Activated CD4-positive, alpha-beta T cell treated with anti-CD3 and anti-CD28 coated beads for 36 hours (primary cell): ENCODE measurements around the gene CBFB. TPM values are rescaled to one million over a fixed set of nuclear protein-coding genes. Genes with fewer than 3 reads are reported as not detected.
"Not testable (repeated sequence)": the region's sequence is repeated elsewhere in the genome, so short reads cannot be mapped to it uniquely, and the experiment has no call there.

Experiments used
- ATAC-seq: fragments of 200-7000 bp; cut with Tn5 transposase; one replicate; pipeline ENCODE4 v1.10.0; 2021; ENCODE audit warnings: mild to moderate bottlenecking, moderate library complexity
- CTCF ChIA-PET: fragments of 350-600 bp; sonication (Branson Sonifier 250); formaldehyde crosslinking; loops from one replicate; lab custom pipeline; 2021; ENCODE audit warnings: antibody characterized with exemption; lab: Charles Lee
- POLR2A ChIA-PET: fragments of 350-600 bp; sonication (Branson Sonifier 250); formaldehyde crosslinking; loops from one replicate; lab custom pipeline; 2021; ENCODE audit warnings: antibody characterized with exemption, inconsistent platforms; lab: Charles Lee
- DNase-seq: peaks from one replicate; pipeline ENCODE4 v3.0.0-alpha.2; 2020
- H3K27ac Mint-ChIP-seq: one replicate; pipeline ENCODE4 v1.8.0; 2021; ENCODE audit warnings: mixed read lengths
- H3K27me3 Mint-ChIP-seq: one replicate; pipeline ENCODE4 v1.8.0; 2021; ENCODE audit warnings: mixed read lengths
- H3K36me3 Mint-ChIP-seq: one replicate; pipeline ENCODE4 v1.8.0; 2021; ENCODE audit warnings: low read depth, mixed read lengths
- H3K4me1 Mint-ChIP-seq: one replicate; pipeline ENCODE4 v1.8.0; 2021; ENCODE audit warnings: mixed read lengths
- H3K4me3 Mint-ChIP-seq: one replicate; pipeline ENCODE4 v1.8.0; 2021; ENCODE audit warnings: mild to moderate bottlenecking, moderate library complexity, mixed read lengths
- H3K9me3 Mint-ChIP-seq: one replicate; pipeline ENCODE4 v1.8.0; 2021; ENCODE audit warnings: low read depth, mixed read lengths
- intact Hi-C, 2 experiments: fragments of 100-400 bp; cut with DNase I in 1 of 2; cut with micrococcal nuclease in 1 of 2; formaldehyde crosslinking; loops; one replicate each; pipeline versions ENCODE4 v1.14.2 to v1.15.1; 2022 to 2024; cut with DNase I, micrococcal nuclease
- total RNA-seq, 2 experiments: library from RNA; stranded (reverse); gene quantifications; one replicate each; pipeline ENCODE4 v1.2.3, GENCODE V29; 2021

Gene CBFB
- total RNA-seq, 2 experiments from 2014 or later, result 84.6 to 90.2 TPM

DNA sequence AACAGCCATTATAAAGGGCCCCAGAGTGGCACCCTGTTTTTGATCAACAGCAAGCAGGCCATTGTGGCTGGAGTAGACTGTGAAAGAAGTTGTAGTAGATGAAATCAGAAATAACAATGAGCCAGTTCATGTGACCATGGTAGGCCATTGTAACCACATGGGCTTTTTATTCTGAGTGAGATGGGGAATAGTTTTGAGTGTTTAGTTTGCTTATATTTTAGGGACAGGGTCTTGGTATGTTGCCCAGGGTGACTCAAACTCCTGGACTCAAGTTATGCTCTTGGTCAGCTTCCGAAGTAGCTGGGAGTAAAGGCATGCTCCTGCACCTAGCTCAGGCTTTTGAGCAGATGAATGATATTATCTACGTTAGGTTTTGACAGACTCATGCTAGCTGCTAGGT lies 12.0 kb downstream of the CBFB start:
- ChIA-PET POLR2A (interaction anchor here (0.6 kb wide), 1 partner anchor 19 kb away, joined by 6 read pairs; no protein-coding TSS in a partner anchor), CTCF (interaction anchor here (0.7 to 2.6 kb wide), 8 partner anchors 8 to 316 kb away, joined by 3 to 11 read pairs (median 4); no protein-coding TSS in a partner anchor)
- H3K4me1 Mint-ChIP-seq, result peaks cover 35% of the 10 kb centered on the region
- intact Hi-C loops, result no loop called here
- no peaks in the 10 kb centered on the region for H3K27me3 Mint-ChIP-seq
- H3K9me3 Mint-ChIP-seq, result no peaks in the 10 kb centered on the region
- peaks cover 26% of the 10 kb centered on the region for H3K36me3 Mint-ChIP-seq
- H3K4me3 Mint-ChIP-seq, result no peak overlapping the region
- ATAC-seq (no peak), DNase-seq (no peak)
- H3K27ac Mint-ChIP-seq, result peak overlapping the region; percentile 60

DNA sequence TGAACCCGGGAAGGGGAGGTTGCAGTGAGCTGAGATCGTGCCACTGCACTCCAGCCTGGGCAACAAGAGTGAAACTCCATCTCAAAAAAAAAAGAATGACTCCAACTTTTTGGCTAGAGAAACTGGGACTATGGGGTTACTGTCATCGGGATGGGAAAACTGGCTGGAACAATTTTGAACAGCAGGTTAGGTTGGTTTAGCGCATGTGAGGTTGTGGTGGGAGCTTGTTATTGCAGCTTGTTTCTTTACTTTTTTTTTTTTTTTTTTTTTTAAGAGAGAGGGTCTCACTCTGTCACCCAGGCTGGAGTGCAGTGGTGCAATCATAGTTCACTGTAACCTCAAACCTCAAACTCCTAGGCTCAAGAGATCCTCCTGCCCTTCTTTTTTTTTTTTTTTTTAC lies 12.6 kb downstream of the CBFB start:
- DNase-seq, intact Hi-C loops, ATAC-seq, H3K9me3 Mint-ChIP-seq, H3K4me3 Mint-ChIP-seq, H3K27me3 Mint-ChIP-seq, H3K27ac Mint-ChIP-seq: not testable (repeated sequence)
- Mint-ChIP-seq H3K36me3 (peaks cover 23% of the 10 kb centered on the region), H3K4me1 (peaks cover 33% of the 10 kb centered on the region)
- CTCF ChIA-PET, result interaction anchor here (0.7 to 2.6 kb wide), 10 partner anchors 9 to 317 kb away, joined by 3 to 11 read pairs (median 4); no protein-coding TSS in a partner anchor
- POLR2A ChIA-PET, result interaction anchor here (0.6 to 0.7 kb wide), 2 partner anchors 15 to 19 kb away, joined by 4 to 6 read pairs; no protein-coding TSS in a partner anchor

DNA sequence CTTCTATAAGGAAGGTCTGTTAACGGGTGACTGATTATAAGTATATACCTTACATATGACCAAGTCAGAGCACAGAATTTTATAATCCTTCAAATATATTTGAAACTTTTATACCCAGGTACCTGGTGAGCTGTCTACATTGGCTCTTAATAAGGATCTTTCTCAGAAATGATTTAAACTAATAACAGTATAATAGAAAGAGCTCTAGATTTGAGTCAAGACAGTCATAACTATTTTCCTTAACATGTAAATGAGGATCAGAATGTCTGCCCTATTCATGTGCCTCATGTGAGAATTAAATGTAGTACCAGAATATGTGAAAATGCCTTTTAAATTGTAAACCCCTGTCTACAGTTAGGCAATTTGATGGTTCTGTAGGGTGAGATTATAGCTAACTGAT lies 14.5 kb downstream of the CBFB start:
- no peak for DNase-seq
- ChIA-PET POLR2A (interaction anchor here (0.6 to 0.7 kb wide), 2 partner anchors 25 to 26 kb away, joined by 4 to 5 read pairs; no protein-coding TSS in a partner anchor), CTCF (interaction anchor here (0.7 to 2.2 kb wide), 12 partner anchors 8 to 303 kb away, joined by 3 to 12 read pairs (median 4); partner anchors contain the start of gene CES3)
- Mint-ChIP-seq H3K4me3 (no peak overlapping the region), H3K27ac (no peak overlapping the region), H3K4me1 (peaks cover 32% of the 10 kb centered on the region), H3K27me3 (no peaks in the 10 kb centered on the region), H3K36me3 (peaks cover 18% of the 10 kb centered on the region), H3K9me3 (no peaks in the 10 kb centered on the region)
- peak; percentile 43 for ATAC-seq
- intact Hi-C loops, result no loop called here

DNA sequence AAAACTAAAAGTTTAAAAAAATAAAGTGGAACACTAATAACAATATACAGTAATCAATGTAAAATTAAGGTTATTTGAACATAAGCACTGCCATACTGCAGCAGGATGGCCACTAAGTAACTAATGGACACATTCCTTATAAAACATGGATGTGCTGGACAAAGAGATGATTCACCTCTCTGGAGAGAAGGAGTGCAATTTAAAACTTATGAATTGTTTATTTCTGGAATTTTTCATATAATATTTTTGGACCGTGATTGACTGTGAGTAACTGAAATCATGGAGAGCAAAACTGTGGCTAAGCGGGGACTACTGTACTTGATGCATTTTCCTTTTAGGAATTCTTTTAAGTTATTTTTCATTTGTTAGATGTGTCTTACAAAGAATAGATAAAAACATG lies 21.8 kb downstream of the CBFB start:
- Mint-ChIP-seq H3K9me3 (no peaks in the 10 kb centered on the region), H3K4me3 (no peak overlapping the region), H3K36me3 (peaks cover 9% of the 10 kb centered on the region), H3K27ac (no peak overlapping the region), H3K4me1 (peaks cover 37% of the 10 kb centered on the region), H3K27me3 (no peaks in the 10 kb centered on the region)
- DNase-seq (no peak), ATAC-seq (no peak)
- ChIA-PET CTCF (no interaction called here), POLR2A (no interaction called here)
- intact Hi-C loops, result no loop called here

DNA sequence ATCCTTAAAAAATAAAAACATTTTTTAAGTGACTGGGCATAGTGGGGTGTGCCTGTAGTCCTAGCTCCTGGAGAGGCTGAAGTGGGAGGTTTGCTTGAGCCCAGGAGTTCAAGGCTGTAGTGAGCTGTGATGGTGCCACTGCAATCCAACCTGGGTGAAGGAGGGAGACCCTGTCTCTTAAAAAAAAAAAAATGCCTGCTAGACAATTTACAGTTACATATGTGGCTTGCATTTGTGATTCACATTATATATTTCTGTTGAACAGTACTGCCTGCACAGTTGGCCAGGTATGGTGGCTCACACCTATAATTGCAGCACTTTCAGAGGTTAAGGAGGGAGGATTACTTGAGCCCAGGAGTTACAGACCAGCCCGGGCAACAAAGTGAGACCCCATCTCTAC lies 23.4 kb downstream of the CBFB start:
- Mint-ChIP-seq H3K4me1 (peaks cover 46% of the 10 kb centered on the region), H3K36me3 (peaks cover 16% of the 10 kb centered on the region), H3K9me3 (no peaks in the 10 kb centered on the region), H3K27me3 (no peaks in the 10 kb centered on the region), H3K4me3 (peak overlapping the region; percentile 61), H3K27ac (peak overlapping the region; percentile 93)
- CTCF ChIA-PET, result interaction anchor here (0.9 to 1.9 kb wide), 4 partner anchors 9 to 77 kb away, joined by 3 to 11 read pairs (median 4); no protein-coding TSS in a partner anchor
- DNase-seq (no peak), ATAC-seq (no peak)
- intact Hi-C loops, result no loop called here
- POLR2A ChIA-PET, result interaction anchor here (0.6 kb wide), 1 partner anchor 606 kb away, joined by 4 read pairs; no protein-coding TSS in a partner anchor

DNA sequence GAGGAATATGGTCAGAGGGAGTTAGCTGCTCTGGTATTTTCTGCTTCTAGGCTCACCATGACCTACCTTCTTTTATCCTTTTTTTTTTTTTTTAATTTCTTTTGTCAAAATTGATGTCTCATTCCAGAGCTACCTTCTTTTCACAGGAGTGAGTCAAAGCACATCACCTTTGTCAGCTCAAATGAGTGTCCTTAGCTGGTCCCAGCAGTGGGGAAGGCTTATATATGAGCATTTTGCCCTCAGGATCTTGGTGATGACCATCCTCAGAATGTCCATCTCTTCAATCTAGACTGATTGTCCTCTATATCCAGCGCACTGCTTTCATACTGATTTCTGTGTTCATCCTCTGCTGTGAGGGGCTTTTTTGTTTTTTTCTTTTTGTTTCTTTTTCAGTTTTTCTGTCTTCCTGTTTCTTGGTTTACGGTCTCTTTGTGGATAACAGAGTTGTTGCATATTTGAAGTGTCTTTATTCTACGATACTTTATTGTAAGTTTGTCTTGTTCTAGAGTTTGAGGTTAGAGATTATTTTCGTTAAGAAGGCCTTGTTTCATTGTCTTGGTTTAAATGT lies 24.9 kb downstream of the CBFB start:
- intact Hi-C loops, result loop anchor here (1.0 to 2.0 kb wide), 3 partner anchors 23 to 69 kb away; partner anchors contain the start of gene CBFB (in 1 of the 2)
- peak; percentile 37 for ATAC-seq
- Mint-ChIP-seq H3K36me3 (peaks cover 19% of the 10 kb centered on the region), H3K4me1 (peaks cover 48% of the 10 kb centered on the region), H3K27ac (peak overlapping the region; percentile 93), H3K4me3 (peak overlapping the region; percentile 61), H3K27me3 (no peaks in the 10 kb centered on the region), H3K9me3 (no peaks in the 10 kb centered on the region)
- POLR2A ChIA-PET, result interaction anchor here (1.0 kb wide), 1 partner anchor 36 kb away, joined by 3 read pairs; no protein-coding TSS in a partner anchor
- CTCF ChIA-PET, result interaction anchor here (0.6 to 2.3 kb wide), 8 partner anchors 10 to 763 kb away, joined by 3 to 11 read pairs (median 6); partner anchors contain the start of genes B3GNT9, FBXL8 and TRADD
- DNase-seq, result no peak

DNA sequence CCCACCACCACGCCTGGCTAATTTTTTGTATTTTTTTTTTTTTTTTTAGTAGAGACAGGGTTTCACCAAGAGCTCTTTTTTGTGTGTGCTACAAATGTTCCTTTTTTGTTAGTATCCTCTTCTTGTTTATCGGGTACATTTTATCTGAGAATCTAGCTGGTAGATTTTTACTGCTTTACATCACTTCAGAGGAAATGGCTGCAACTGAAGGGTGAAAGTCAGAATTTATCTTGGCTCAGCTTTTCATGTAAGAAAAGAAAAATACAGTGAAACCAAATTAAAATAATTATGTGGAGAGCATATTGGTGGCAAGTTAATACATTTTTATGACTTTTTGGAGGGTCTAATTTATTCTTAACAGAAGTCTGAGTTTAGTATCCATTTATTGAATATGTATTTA lies 26.0 kb downstream of the CBFB start:
- intact Hi-C loops, result loop anchor here (1.0 to 5.0 kb wide), 5 partner anchors 24 to 257 kb away; no protein-coding TSS in a partner anchor
- no peak for ATAC-seq

DNA sequence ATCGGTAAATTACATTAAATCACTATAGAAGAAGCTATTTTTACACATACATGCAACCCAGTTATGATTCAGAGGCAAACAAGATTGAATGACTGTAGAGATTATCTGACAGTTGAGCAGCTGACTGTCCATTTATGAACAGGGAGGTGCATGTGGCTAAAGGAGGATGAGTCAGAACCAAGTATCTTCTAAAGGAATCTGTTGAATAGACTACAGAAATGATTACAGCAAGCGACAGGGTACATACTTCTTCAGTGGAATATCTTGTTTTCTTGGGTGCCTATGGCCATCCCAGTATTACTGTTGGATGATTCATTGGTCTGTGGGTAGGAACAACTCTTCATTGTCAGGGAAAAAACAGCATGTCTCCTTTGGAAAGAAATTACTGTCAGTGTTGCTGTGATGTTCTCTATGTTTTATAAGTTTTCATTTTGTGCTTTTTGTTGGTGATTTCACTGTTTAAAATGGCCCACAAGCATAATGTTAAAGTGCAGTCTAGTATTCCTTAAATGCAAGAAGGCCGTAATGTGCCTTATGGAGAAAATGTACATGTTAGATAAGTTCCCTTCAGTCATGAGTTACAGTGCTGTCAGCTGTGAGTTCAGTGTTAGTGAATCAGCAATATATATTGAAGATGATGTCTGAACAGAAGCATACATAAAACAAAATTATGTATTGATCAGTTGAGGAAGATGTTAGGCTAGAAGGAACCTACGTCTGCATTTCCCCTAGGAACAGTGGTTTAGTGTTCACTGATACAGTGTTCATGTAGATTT lies 27.0 kb downstream of the CBFB start:
- peak; percentile 89 for ATAC-seq
- intact Hi-C loops, result loop anchor here (1.0 to 5.0 kb wide), 5 partner anchors 25 to 256 kb away; no protein-coding TSS in a partner anchor
- ChIA-PET CTCF (interaction anchor here (0.6 to 1.8 kb wide), 5 partner anchors 28 to 97 kb away, joined by 3 to 6 read pairs (median 3); no protein-coding TSS in a partner anchor), POLR2A (no interaction called here)
- peaks cover 50% of the 10 kb centered on the region for H3K4me1 Mint-ChIP-seq
- no peaks in the 10 kb centered on the region for H3K9me3 Mint-ChIP-seq
- H3K27ac Mint-ChIP-seq, result peak overlapping the region; percentile 84
- H3K27me3 Mint-ChIP-seq, result no peaks in the 10 kb centered on the region
- H3K36me3 Mint-ChIP-seq, result peaks cover 23% of the 10 kb centered on the region
- H3K4me3 Mint-ChIP-seq, result peak overlapping the region; percentile 6
- DNase-seq, result peak; percentile 34

More for the DNA sequence above, 26.0 kb downstream of the CBFB start:
- H3K4me1 Mint-ChIP-seq, result peaks cover 50% of the 10 kb centered on the region
- POLR2A ChIA-PET, result no interaction called here
- no peak for DNase-seq
- H3K4me3 Mint-ChIP-seq, result no peak overlapping the region
- H3K9me3 Mint-ChIP-seq, result no peaks in the 10 kb centered on the region
- H3K36me3 Mint-ChIP-seq, result peaks cover 19% of the 10 kb centered on the region
- H3K27ac Mint-ChIP-seq, result peak overlapping the region; percentile 93
- H3K27me3 Mint-ChIP-seq, result no peaks in the 10 kb centered on the region
- CTCF ChIA-PET, result interaction anchor here (0.7 to 2.3 kb wide), 5 partner anchors 37 to 96 kb away, joined by 3 to 8 read pairs (median 3); no protein-coding TSS in a partner anchor

DNA sequence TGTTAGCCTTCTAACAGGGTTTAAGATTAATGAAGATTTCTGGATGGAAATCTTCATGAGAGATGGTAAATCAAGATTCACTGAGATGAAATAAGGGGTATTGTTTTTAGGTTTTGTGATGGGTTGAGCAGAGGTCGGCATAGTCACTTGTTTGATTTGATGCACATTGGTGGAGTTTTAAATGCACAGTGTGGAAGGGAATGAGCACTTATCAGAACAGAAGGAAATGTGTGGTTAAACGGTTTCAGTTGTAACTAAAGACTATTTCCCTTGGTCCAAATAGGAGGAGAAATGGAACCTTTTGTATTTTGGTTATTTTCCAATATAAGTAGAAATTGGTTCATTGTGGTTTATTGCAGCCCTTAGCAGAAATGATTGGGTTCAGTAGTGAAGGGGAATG lies 34.1 kb downstream of the CBFB start:
- ChIA-PET POLR2A (no interaction called here), CTCF (no interaction called here)
- H3K4me1 Mint-ChIP-seq, result peaks cover 12% of the 10 kb centered on the region
- H3K36me3 Mint-ChIP-seq, result peaks cover 21% of the 10 kb centered on the region
- H3K27me3 Mint-ChIP-seq, result no peaks in the 10 kb centered on the region
- no peak overlapping the region for H3K4me3 Mint-ChIP-seq
- peak overlapping the region; percentile 67 for H3K27ac Mint-ChIP-seq
- intact Hi-C loops, result no loop called here
- DNase-seq (no peak), ATAC-seq (peak; percentile 44)
- no peaks in the 10 kb centered on the region for H3K9me3 Mint-ChIP-seq

DNA sequence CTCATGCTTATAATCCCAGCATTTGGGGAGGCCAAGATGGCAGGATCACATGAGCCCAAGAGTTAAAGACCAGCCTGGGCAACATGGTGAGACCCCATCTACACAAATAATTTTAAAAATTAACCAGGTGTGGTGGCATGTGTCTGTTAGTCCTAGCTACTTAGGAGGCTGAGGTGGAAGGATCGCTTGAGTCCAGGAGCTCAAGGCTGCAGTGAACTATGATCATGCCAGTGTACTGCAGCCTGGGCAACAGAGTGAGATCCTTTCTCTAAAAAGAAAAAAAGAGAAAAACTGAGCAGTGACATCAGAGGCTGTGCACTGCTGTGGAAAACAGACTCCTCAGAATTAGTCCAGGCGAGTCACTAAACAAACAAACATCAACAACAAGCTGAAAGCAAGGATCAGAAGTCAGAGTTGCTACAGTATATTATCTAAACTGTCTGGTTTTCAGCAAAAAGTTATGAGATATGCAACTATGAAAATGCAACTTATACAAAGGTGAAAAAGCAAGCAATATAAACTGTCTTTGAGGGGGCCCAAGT lies 39.3 kb downstream of the CBFB start:
- DNase-seq (no peak), ATAC-seq (no peak)
- no peak overlapping the region for H3K27ac Mint-ChIP-seq
- peaks cover 32% of the 10 kb centered on the region for H3K36me3 Mint-ChIP-seq
- H3K4me3 Mint-ChIP-seq, result no peak overlapping the region
- H3K9me3 Mint-ChIP-seq, result no peaks in the 10 kb centered on the region
- no peaks in the 10 kb centered on the region for H3K27me3 Mint-ChIP-seq
- peaks cover 3% of the 10 kb centered on the region for H3K4me1 Mint-ChIP-seq
- intact Hi-C loops, result no loop called here
- ChIA-PET POLR2A (interaction anchor here (1.1 kb wide), 1 partner anchor 24 kb away, joined by 5 read pairs; no protein-coding TSS in a partner anchor), CTCF (interaction anchor here (0.5 to 1.5 kb wide), 6 partner anchors 15 to 512 kb away, joined by 3 to 6 read pairs (median 4); no protein-coding TSS in a partner anchor)
